Testis (tissue), 3 donors: ENCODE results near the gene SAAL1. TPM values are rescaled to one million over a fixed set of nuclear protein-coding genes. Genes with fewer than 3 reads are reported as not detected.

Experiments
- DNase-seq: peaks from one replicate; pipeline ENCODE4 v3.0.0-alpha.2; 2019
- H3K27ac ChIP-seq, 2 donors: fragments of 200-600 bp; sonication (generic); one replicate each; pipeline ENCODE4 v1.5.1; 2019
- H3K27me3 ChIP-seq: fragments of 200-600 bp; sonication (generic); one replicate; pipeline ENCODE4 v1.5.1; 2019
- H3K36me3 ChIP-seq: fragments of 200-600 bp; sonication (generic); one replicate; pipeline ENCODE4 v1.5.1; 2017; ENCODE audit warnings: low read depth; ENCODE audit errors: missing control alignments
- H3K4me1 ChIP-seq: fragments of 200-600 bp; sonication (generic); one replicate; pipeline ENCODE4 v1.5.1; 2019
- H3K4me3 ChIP-seq, 2 donors: fragments of 200-600 bp; sonication (generic); one replicate each; pipeline ENCODE4 v1.5.1; 2017 to 2019
- H3K9me3 ChIP-seq: fragments of 200-600 bp; sonication (generic); one replicate; pipeline ENCODE4 v1.5.1; 2017
- POLR2A ChIP-seq: fragments of 450-650 bp; IDR thresholded peaks from one replicate; pipeline ENCODE4 v1.6.1; 2017; ENCODE audit warnings: antibody characterized with exemption, mild to moderate bottlenecking, moderate library complexity
- intact Hi-C: fragments of 100-400 bp; cut with DNase I; formaldehyde crosslinking; loops from one replicate; pipeline ENCODE4 v1.15.1; 2023; ENCODE audit warnings: low total_unique reads
- polyA plus RNA-seq: library from polyadenylated mRNA; stranded (reverse); fragments of 350-450 nt; fragmentation: Illumina TruSeq; extraction: RNeasy Lipid Tissue Mini Kit (QIAGEN cat#74804); gene quantifications from one replicate; pipeline ENCODE4 v1.2.3, GENCODE V29; 2014; ENCODE audit warnings: low read depth, low replicate concordance; ENCODE audit not compliant: insufficient read depth
- small RNA-seq, 2 donors: library from RNA; depleted of rRNA; stranded (forward); fragments of <200 nt; gene quantifications; one replicate each; pipeline ENCODE3, GENCODE V24; 2016
- total RNA-seq, 2 donors: library from RNA; depleted of rRNA; stranded (reverse); fragments of >200 nt; gene quantifications; one replicate each; pipeline ENCODE4 v1.2.3, GENCODE V29; 2016
- TF ChIP-seq, protein P1 (sequence below), 3 experiments: fragments of 450-650 bp in 2 of 3; fragments of 200-600 bp in 1 of 3; sonication (generic) in 1 of 3; IDR thresholded peaks; one replicate each; pipeline ENCODE4 v1.5.1; 2016 to 2019; ENCODE audit warnings: antibody characterized with exemption in 3 of 3, mild to moderate bottlenecking in 2 of 3, moderate library complexity in 1 of 3

SAAL1 gene
- total and polyA plus RNA-seq, 3 donors from 2014 or later = 21.8 to 29.8 (median 29.0) TPM

DNA sequence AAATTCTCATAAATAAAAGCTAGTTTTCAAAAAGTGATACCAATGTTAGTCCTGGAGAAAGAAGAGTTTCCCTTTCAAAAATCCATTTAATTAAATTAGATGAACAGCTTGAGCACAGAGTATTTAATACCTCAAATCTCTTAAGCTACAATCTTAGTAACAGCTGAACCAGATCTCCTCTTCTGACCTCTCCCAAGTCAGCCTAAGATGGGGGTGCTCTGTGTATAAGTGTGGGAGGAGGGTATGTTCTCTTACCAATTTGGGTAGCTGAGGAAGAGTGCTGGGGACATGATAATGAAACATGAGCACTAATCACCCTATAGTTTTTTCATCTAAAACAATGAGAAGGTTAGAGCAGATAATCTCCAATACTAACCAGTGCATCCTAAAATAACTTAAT, 69.4 kb downstream of the SAAL1 start:
- TF ChIP-seq, protein P1, sequence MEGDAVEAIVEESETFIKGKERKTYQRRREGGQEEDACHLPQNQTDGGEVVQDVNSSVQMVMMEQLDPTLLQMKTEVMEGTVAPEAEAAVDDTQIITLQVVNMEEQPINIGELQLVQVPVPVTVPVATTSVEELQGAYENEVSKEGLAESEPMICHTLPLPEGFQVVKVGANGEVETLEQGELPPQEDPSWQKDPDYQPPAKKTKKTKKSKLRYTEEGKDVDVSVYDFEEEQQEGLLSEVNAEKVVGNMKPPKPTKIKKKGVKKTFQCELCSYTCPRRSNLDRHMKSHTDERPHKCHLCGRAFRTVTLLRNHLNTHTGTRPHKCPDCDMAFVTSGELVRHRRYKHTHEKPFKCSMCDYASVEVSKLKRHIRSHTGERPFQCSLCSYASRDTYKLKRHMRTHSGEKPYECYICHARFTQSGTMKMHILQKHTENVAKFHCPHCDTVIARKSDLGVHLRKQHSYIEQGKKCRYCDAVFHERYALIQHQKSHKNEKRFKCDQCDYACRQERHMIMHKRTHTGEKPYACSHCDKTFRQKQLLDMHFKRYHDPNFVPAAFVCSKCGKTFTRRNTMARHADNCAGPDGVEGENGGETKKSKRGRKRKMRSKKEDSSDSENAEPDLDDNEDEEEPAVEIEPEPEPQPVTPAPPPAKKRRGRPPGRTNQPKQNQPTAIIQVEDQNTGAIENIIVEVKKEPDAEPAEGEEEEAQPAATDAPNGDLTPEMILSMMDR (IDR thresholded peaks at IDR 0.05) = no peak
- TF ChIP-seq POLR2A = no peak
- intact Hi-C loops = no loop called here

More for the DNA sequence above, 69.4 kb downstream of the SAAL1 start:
- no peak for DNase-seq
- H3K27me3 ChIP-seq = no peaks in the 10 kb centered on the region
- H3K9me3 ChIP-seq = no peaks in the 10 kb centered on the region
- H3K27ac ChIP-seq = no peak overlapping the region
- H3K4me3 ChIP-seq = no peak overlapping the region
- no peaks in the 10 kb centered on the region for H3K36me3 ChIP-seq
- H3K4me1 ChIP-seq = no peaks in the 10 kb centered on the region

Small RNAs within 50 kb of the gene (small RNA-seq; reads per million reads assigned to genes)
- gene HIGD1AP5 = 0 reads per million in 2 donors

Other genes starting within 250 kb of the SAAL1 start
- 10 to 100 TPM; 12.5 to 23.1 TPM for gene SERGEF, start 93.0 kb downstream of the SAAL1 start, total RNA-seq
- 37.5 TPM for gene SERGEF, start 93.0 kb downstream of the SAAL1 start, polyA plus RNA-seq
- gene TPH1, start 59.8 kb downstream of the SAAL1 start, total RNA-seq = 1 to 10 TPM; 1.7 to 1.9 TPM
- gene TPH1, start 59.8 kb downstream of the SAAL1 start, polyA plus RNA-seq = 1.0 TPM
- not detected for gene MRGPRX3, start 26.5 kb upstream of the SAAL1 start, total RNA-seq
- not detected for gene MRGPRX3, start 26.5 kb upstream of the SAAL1 start, polyA plus RNA-seq
- gene MRGPRX4, start 66.8 kb upstream of the SAAL1 start, total RNA-seq = not detected
- not detected for gene MRGPRX4, start 66.8 kb upstream of the SAAL1 start, polyA plus RNA-seq
- not detected for gene SAA4, start 130.7 kb upstream of the SAAL1 start, total RNA-seq
- 0.84 TPM for gene SAA4, start 130.7 kb upstream of the SAAL1 start, polyA plus RNA-seq
- gene SAA2, start 142.6 kb upstream of the SAAL1 start, total RNA-seq = 1 to 10 TPM; 1.7 to 2.4 TPM
- 2.1 TPM for gene SAA2, start 142.6 kb upstream of the SAAL1 start, polyA plus RNA-seq
- not detected for gene SAA1, start 160.2 kb upstream of the SAAL1 start, total RNA-seq
- 6.2 TPM for gene SAA1, start 160.2 kb upstream of the SAAL1 start, polyA plus RNA-seq
- gene HPS5, start 216.1 kb upstream of the SAAL1 start, total RNA-seq = 100 to 1,000 TPM in 1 of 2 donors, 10 to 100 TPM in 1; 97.7 to 111 TPM
- gene HPS5, start 216.1 kb upstream of the SAAL1 start, polyA plus RNA-seq = 44.0 TPM
- 100 to 1,000 TPM; 103 to 111 TPM for gene GTF2H1, start 216.5 kb upstream of the SAAL1 start, total RNA-seq
- gene GTF2H1, start 216.5 kb upstream of the SAAL1 start, polyA plus RNA-seq = 79.2 TPM